ENCODE measurements around the gene VIT.

DNA sequence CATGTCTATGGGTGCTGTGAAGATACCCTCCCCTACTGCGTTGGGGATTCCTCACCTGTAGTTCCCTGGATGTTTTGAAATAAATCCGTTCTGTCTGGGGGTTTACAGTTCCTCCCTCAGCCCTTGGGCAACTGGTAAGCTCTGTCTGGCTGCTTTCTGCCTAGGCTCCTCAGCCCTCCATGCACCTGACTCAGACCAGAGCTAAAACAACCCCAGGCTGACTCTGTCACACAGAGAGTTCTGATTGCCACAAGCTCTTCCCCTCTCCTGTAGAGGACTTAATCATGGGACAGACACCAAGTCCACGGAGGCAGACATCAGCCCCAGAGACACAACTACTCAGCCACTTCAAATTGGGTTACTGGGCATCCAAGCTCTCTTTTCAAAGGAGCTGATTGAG lies 6.3 kb downstream of the VIT start:
- TF ChIP-seq CTCF (IDR thresholded peaks at IDR 0.05; ENCODE audit: insufficient read depth, low read length, poor library complexity, severe bottlenecking), result no peak
- no peak for TF ChIP-seq EZH2phosphoT487 (conservative IDR thresholded peaks at IDR 0.05; ENCODE audit: low read length)

Data from SU-DHL-6 (cell line).